Tibial nerve (tissue), 3 donors: ENCODE data around the gene DHX34.

Experiments
- POLR2A ChIP-seq, 2 donors: fragments of 450-650 bp; IDR thresholded peaks; one replicate each; pipeline ENCODE4 v1.6.1; 2017; ENCODE audit warnings: antibody characterized with exemption in 2 of 2, mild to moderate bottlenecking in 2 of 2, moderate library complexity in 2 of 2
- TF ChIP-seq, protein P1 (sequence below), 5 experiments: fragments of 200-600 bp in 3 of 5; fragments of 450-650 bp in 2 of 5; sonication (generic) in 3 of 5; IDR thresholded peaks; one replicate each; pipeline ENCODE4 v1.5.1; 2016 to 2019; ENCODE audit warnings: antibody characterized with exemption in 5 of 5, mild to moderate bottlenecking in 3 of 5, moderate library complexity in 2 of 5

- TF ChIP-seq, protein P1, sequence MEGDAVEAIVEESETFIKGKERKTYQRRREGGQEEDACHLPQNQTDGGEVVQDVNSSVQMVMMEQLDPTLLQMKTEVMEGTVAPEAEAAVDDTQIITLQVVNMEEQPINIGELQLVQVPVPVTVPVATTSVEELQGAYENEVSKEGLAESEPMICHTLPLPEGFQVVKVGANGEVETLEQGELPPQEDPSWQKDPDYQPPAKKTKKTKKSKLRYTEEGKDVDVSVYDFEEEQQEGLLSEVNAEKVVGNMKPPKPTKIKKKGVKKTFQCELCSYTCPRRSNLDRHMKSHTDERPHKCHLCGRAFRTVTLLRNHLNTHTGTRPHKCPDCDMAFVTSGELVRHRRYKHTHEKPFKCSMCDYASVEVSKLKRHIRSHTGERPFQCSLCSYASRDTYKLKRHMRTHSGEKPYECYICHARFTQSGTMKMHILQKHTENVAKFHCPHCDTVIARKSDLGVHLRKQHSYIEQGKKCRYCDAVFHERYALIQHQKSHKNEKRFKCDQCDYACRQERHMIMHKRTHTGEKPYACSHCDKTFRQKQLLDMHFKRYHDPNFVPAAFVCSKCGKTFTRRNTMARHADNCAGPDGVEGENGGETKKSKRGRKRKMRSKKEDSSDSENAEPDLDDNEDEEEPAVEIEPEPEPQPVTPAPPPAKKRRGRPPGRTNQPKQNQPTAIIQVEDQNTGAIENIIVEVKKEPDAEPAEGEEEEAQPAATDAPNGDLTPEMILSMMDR (IDR thresholded peaks at IDR 0.05) = no peak
- no peak for TF ChIP-seq POLR2A (IDR thresholded peaks at IDR 0.05)
Observed at GRCh38 chr19:47421844-47422395, 72.8 kb downstream of the DHX34 start.
